ENCODE data around the gene STPG1.

GRCh38 chr1:24400065-24400464 is 13.5 kb downstream of the STPG1 start:
- no peak for TF ChIP-seq CTCF (optimal IDR thresholded peaks at IDR 0.05 in 1 of 3, IDR thresholded peaks at IDR 0.05 in 1 of 3, conservative IDR thresholded peaks at IDR 0.05 in 1 of 3; ENCODE audit: extremely low read depth in 1 of 3, insufficient read depth in 2 of 3, low read length in 3 of 3)
- no peak for TF ChIP-seq EZH2 (IDR thresholded peaks at IDR 0.05; ENCODE audit: low read length)
